Esophagus squamous epithelium (tissue), 4 donors: Measurements from ENCODE around the gene PRKAR2B.

Experiments
- CTCF ChIP-seq, 6 experiments: fragments of 450-650 bp in 4 of 6; fragments of 200-600 bp in 2 of 6; sonication (generic) in 2 of 6; IDR thresholded peaks; one replicate each; pipeline ENCODE4 v1.5.1; 2016 to 2019; ENCODE audit warnings: antibody characterized with exemption in 6 of 6, mild to moderate bottlenecking in 4 of 6, moderate library complexity in 4 of 6
- POLR2A ChIP-seq, 4 donors: fragments of 450-650 bp; IDR thresholded peaks; one replicate each; pipeline ENCODE4 v1.6.1; 2017; ENCODE audit warnings: antibody characterized with exemption in 4 of 4, mild to moderate bottlenecking in 4 of 4, moderate library complexity in 3 of 4

DNA sequence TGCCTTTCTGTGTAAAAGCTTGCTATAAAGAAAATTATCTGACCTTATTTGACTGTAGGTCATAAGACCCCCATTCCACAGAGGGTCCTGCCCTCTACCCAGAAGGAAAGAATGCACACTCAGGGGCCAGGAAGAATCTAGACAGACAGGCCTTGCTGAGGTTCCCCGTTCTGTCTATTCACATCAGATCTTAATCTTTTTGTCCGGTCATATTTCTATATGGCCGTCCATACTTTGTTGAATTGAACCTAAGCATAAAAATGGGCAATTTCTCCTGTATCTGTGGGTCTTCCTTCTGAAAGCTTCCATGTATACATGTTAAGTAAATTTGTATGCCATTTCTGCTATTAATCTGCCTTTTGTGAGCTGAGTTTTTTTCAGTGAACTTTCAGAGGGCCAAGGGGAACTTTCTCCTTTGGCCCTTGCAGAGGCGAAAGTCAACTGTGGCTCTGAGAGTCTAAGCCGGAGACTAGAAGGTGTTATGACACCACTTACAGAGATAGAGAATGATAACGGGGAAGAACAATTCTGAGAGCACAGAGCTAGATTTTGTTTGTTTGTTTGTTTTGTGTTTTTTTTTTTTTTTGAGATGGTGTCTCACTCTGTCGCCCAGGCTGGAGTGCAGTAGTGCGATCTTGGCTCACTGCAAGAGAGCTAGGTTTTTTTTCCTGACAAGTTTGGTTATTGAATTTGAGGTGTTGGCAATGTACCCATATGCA, 11.6 kb upstream of the PRKAR2B start:
- TF ChIP-seq POLR2A (IDR thresholded peaks at IDR 0.05) (no peak), CTCF (IDR thresholded peaks at IDR 0.05) (no peak)
